SH-SY5Y (cell line): ENCODE measurements around the gene SMIM11.

Experiments
- GATA2 ChIP-seq: IDR thresholded peaks from 2 replicates; pipeline ENCODE4 v1.6.1; 2011; ENCODE audit warnings: mild to moderate bottlenecking, low read depth, low read length
- GATA3 ChIP-seq: IDR thresholded peaks from 2 replicates; pipeline ENCODE4 v1.6.1; 2011; ENCODE audit warnings: low read depth, mild to moderate bottlenecking, low read length, moderate library complexity

SMIM11 gene

DNA sequence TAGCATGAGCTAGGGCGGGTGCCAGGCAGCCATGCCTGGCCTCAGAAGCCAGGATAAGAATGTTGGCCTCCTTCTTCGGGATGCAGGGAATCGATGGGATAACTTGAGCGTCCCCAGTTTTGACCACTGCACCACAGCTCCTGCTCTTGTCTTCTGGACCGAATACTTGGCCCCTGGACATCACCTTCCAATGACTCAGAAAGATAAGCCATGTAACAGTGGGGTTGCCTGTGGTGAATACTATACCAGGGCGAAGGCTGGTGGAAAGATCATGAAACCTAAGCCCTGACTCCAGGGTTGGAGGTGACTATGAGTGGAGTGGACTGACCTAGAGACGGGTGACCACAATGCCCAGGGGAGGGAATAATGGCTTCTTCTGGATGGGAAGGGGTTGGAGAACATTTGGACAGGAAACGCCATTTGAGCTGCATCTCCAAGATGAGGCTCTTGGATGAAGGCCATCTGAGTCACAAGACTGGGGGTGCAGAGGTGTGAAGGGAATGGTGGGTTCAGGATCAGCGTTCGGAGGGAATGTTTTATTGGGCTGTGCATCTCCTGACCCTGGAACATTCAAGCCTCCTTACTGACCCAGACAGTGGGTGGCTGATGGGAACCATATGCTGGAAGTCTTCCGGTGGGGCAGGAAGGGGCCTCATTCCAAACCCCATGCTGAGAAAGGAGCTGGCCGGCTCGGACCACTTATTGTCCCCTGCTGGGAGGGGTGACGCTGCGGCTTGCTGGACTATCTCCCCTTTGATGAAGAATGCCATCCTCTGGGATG, 30.0 kb upstream of the SMIM11 start:
- TF ChIP-seq GATA2 (no peak), GATA3 (no peak)

DNA sequence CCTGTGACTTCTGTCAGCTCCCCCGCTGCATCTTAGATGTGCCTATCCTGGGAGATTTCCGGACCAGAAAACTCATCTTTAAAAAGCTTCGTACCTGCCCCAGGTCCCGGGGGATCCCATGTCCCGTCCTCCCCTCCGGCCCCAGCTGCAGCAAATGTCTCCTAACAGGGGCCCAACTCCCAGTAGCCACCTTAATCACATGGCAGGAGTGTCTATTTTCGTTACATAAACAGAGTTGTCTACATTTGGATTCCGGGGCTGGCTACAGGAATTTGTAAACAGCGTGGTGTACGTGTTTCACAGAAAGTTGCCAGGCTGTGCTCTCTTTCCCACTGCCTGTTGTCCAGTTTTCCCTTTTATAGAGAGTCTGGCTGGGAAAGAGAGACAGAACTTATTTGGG, 29.4 kb upstream of the SMIM11 start:
- TF ChIP-seq GATA2 (no peak), GATA3 (no peak)

- TF ChIP-seq GATA2 = no peak
- TF ChIP-seq GATA3 = no peak
Measured at GRCh38 chr21:34348890-34349519, 26.3 kb upstream of the SMIM11 start.

DNA sequence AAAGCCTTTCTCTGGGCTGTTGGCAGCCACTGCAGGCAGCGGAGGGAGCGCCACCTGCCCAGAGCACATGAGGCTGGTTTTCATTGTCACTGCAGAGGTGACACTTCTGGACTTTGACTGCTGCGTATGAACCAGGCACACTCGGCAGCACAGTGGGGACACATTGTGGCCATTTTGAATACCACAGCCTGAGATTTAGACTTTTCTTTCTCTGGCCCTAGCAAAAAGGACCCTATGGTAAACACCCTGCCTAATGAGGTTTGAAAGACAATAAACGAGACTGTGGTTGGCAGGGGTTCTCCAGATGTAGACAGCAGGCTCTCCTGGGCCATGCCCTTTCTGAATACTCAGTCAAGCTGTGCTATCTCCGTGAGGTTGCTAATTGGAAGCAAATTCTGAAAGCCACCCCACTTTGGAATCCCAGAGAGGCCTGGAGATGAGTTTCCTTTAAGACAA, 23.5 kb upstream of the SMIM11 start:
- TF ChIP-seq GATA2 (no peak), GATA3 (no peak)

- no peak for TF ChIP-seq GATA2
- no peak for TF ChIP-seq GATA3
Measured at GRCh38 chr21:34352556-34352955, 22.8 kb upstream of the SMIM11 start.

DNA sequence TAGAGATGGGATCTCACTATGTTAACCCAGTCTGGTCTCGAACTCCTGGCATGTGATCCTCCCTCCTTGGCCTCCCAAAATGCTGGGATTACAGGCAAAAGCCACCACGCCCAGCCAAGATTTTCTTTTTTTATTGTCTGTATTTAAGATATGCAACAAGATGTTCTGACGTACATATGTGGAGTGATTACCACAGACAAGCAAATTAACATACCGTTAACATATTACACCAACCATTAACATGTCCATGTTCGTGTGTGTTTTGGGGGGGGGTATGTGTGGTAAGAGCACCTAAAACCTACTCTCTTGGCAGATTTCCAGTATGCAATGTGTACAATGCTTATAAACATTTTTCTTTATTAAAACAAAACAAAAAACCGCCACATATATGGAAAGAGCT, 22.1 kb upstream of the SMIM11 start:
- no peak for TF ChIP-seq GATA3
- TF ChIP-seq GATA2 = no peak

- TF ChIP-seq GATA3 = no peak
- TF ChIP-seq GATA2 = no peak
Measured at GRCh38 chr21:34354836-34355235, 20.5 kb upstream of the SMIM11 start.

- TF ChIP-seq GATA3 (no peak), GATA2 (no peak)
Measured at GRCh38 chr21:34355570-34355969, 19.7 kb upstream of the SMIM11 start.

- TF ChIP-seq GATA3 (no peak), GATA2 (no peak)
Measured at GRCh38 chr21:34357889-34358288, 17.4 kb upstream of the SMIM11 start.

DNA sequence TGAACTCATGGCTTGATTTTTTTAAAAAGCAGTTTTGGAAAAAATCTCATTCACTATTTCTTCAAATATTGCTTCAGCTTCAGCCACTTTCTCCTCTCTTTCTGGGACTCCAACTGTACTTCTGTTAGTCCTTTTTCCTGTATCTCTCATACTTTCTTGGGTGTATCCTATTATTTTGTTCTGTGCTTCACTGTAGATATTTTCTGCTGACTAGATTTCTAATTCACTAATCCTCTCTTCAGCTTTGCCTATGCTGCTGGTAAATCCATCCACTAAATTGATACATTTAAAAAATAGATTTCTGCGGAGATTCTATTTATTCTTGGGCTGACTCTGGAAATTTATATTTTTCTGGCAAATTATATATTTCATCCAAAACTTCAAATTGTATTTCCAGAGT, 16.4 kb upstream of the SMIM11 start:
- TF ChIP-seq GATA3 (no peak), GATA2 (no peak)

DNA sequence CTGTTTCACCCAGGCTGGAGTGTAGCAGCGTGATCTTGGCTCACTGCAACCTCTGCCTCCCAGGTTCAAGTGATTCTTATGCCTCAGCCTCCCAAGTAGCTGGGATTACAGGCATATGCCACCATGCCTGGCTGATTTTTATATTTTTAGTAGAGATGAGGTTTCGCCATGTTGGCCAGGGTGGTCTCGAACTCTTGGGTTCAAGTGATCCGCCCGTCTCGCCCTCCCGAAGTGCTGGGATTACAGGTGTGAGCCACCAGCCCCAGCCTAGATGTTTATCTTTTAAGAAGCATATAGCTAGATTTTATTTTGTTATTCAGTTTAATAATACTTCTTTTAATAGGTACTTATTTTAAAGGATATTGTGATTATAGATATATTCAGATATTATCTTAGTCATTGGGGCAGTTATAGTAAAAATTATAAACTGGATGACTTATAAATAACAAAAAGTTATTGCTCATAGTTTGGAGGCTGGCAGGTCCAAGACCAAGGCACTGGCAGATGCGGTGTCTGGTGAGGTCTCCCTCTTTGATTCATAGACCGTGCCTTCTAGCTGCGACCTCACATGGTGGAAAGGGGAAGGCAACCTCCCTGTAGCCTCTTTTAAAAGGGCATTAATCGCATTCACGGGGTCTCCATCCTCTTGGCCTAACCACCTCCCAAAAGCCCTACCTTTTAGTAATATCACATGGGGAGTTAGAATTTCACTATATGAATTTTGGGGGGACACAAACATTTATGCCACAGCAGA, 14.6 kb upstream of the SMIM11 start:
- no peak for TF ChIP-seq GATA2

GRCh38 chr21:34362136-34362444, 13.2 kb upstream of the SMIM11 start:
- TF ChIP-seq GATA3 (no peak), GATA2 (no peak)

DNA sequence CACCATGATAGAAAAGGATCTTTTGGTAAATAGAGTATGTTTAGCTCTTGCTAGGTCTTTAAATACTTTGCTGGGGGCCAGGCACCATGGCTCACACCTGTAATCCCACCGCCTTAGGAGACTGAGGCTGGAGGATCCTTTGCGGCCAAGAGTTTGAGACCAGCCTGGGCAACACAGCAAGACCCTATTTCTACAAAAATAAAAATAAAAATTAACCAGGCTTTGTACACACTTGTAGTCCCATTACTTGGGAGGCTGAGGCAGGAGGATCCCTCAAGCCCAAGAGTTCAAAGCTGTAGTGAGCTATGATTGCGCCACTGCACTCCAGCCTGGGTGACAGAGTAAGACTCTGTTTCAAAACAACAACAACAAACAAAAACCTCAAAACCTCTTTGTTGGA, 12.6 kb upstream of the SMIM11 start:
- TF ChIP-seq GATA3 (no peak), GATA2 (no peak)

GRCh38 chr21:34363733-34364132, 11.6 kb upstream of the SMIM11 start, which contains the start of gene KCNE2:
Gene KCNE2, plus strand, starts transcription at chr21:34364006. Its CDS starts 6,473 bp downstream, at chr21:34370479.
- TF ChIP-seq GATA2 = no peak
- no peak for TF ChIP-seq GATA3

- TF ChIP-seq GATA2 (no peak), GATA3 (no peak)
Measured at GRCh38 chr21:34364921-34365320, 10.4 kb upstream of the SMIM11 start.

DNA sequence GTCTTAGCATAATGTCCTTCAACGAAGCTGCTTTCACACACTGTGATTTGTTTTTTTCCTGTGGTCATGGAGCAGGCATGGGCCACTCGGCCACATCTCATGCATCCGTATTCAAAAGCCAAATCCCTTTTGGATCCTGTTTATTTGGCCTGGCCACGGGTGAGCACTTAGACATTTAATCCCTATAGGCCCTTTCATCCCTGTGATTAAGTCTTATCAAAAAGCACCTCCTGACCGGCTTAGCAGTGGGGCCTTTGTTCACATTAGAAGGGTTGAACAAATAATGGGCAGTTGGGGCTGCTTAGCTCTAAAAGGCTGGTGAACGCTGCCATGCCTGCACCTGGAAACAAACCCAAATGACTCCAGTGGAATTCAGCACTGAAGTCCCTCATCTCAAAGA, 9.5 kb upstream of the SMIM11 start:
- no peak for TF ChIP-seq GATA3
- no peak for TF ChIP-seq GATA2
